ENCODE measurements around the gene ZNF48.

- TF ChIP-seq CTCF (optimal IDR thresholded peaks at IDR 0.05 in 1 of 3, IDR thresholded peaks at IDR 0.05 in 1 of 3, conservative IDR thresholded peaks at IDR 0.05 in 1 of 3; ENCODE audit: extremely low read depth in 1 of 3, insufficient read depth in 2 of 3, low read length in 3 of 3): no peak
- TF ChIP-seq EZH2 (IDR thresholded peaks at IDR 0.05; ENCODE audit: low read length): no peak
These were observed 18.9 kb downstream of the ZNF48 start for GRCh38 chr16:30414159-30414558.
